ENCODE measurements around the gene MINDY4B.

MINDY4B gene

GRCh38 chr3:150830094-150830681, 75.1 kb downstream of the MINDY4B start:
- POLR2A ChIA-PET, result no interaction called here
- peak; percentile 32 for DNase-seq (ENCODE audit: extremely low spot score)
- TF ChIP-seq, protein P1, sequence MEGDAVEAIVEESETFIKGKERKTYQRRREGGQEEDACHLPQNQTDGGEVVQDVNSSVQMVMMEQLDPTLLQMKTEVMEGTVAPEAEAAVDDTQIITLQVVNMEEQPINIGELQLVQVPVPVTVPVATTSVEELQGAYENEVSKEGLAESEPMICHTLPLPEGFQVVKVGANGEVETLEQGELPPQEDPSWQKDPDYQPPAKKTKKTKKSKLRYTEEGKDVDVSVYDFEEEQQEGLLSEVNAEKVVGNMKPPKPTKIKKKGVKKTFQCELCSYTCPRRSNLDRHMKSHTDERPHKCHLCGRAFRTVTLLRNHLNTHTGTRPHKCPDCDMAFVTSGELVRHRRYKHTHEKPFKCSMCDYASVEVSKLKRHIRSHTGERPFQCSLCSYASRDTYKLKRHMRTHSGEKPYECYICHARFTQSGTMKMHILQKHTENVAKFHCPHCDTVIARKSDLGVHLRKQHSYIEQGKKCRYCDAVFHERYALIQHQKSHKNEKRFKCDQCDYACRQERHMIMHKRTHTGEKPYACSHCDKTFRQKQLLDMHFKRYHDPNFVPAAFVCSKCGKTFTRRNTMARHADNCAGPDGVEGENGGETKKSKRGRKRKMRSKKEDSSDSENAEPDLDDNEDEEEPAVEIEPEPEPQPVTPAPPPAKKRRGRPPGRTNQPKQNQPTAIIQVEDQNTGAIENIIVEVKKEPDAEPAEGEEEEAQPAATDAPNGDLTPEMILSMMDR (IDR thresholded peaks at IDR 0.05; ENCODE audit: control extremely low read depth, extremely low read depth, low read depth, missing control alignments), result no peak
- CTCF ChIA-PET, result interaction anchor here (0.7 to 2.0 kb wide), 5 partner anchors 9 to 108 kb away, joined by 4 to 8 read pairs (median 4); no protein-coding TSS in a partner anchor

GRCh38 chr3:150829408-150829807, 75.8 kb downstream of the MINDY4B start:
- TF ChIP-seq, protein P1 (IDR thresholded peaks at IDR 0.05; ENCODE audit: control extremely low read depth, extremely low read depth, low read depth, missing control alignments), result no peak
- ChIA-PET POLR2A (no interaction called here), CTCF (interaction anchor here (1.7 kb wide), 1 partner anchor 108 kb away, joined by 4 read pairs; no protein-coding TSS in a partner anchor)
- no peak for DNase-seq (ENCODE audit: extremely low spot score)

DNA sequence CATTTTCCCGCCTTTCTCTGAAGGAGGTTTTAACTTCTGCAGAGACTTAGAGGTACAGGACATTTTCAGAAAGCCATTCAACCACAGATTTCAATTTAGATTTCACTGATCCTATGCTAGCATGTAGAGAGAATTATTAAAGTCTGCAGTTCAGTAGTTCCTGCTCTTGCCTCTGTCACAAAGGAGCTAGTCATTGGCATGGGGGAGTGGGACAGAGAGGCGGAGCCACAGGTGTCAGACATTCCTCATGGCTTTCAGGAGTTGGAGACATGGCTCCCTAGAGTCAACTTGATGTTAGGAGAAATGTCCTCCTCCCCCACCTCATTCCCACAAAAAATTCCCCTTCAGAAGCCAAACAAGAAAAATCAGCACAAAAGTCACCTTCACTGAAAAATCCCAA, 76.2 kb downstream of the MINDY4B start:
- ChIA-PET CTCF (interaction anchor here (1.7 kb wide), 1 partner anchor 107 kb away, joined by 4 read pairs; no protein-coding TSS in a partner anchor), POLR2A (no interaction called here)
- TF ChIP-seq, protein P1 (IDR thresholded peaks at IDR 0.05; ENCODE audit: control extremely low read depth, extremely low read depth, low read depth, missing control alignments), result no peak
- DNase-seq (ENCODE audit: extremely low spot score), result no peak

- no peak for DNase-seq (ENCODE audit: extremely low spot score)
- ChIA-PET CTCF (no interaction called here), POLR2A (no interaction called here)
- TF ChIP-seq, protein P1 (IDR thresholded peaks at IDR 0.05; ENCODE audit: control extremely low read depth, extremely low read depth, low read depth, missing control alignments), result no peak
Observed at GRCh38 chr3:150828261-150828660, 77.0 kb downstream of the MINDY4B start.

DNA sequence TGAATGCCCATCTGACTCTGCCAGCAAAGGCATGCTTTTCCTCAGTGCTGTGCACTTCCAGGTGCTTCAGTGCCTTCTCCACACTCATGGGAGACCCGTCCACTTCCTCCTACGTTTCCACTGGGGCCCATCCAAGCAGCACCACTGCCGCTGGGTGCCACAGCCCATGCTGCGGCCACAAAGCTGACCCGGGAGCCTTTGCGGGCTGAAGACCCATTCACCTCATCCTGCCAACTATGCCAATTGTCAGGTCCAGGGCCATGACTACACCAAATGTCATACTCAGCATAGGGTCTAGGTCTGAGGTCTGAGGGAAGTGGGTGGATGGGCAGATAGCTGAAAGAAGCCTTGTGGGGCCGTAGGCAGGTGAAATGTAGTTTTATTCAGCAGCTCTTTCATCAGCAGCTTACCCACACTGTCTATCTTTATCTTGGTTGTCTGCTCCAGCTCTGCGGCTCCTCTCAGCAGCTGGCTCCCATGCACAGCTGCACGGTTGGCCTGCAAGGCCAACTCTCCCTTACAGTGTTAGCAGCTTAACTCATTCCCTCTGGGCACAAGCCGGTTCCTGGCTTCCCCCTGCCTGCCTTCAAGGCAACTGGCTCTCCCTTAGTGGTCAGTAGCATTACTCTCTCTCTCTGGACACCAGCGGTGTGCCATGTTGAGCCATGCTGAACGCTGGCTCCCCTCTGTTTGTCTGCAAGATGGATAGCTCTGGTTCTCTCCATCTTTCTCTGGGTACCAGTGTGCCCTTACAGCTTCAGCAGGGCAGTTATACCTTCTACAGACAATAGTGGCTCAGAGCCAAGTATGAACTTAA, 78.6 kb downstream of the MINDY4B start:
- DNase-seq (ENCODE audit: extremely low spot score), result no peak
- ChIA-PET POLR2A (no interaction called here), CTCF (interaction anchor here (0.8 kb wide), 1 partner anchor 37 kb away, joined by 3 read pairs; no protein-coding TSS in a partner anchor)
- TF ChIP-seq, protein P1 (IDR thresholded peaks at IDR 0.05; ENCODE audit: control extremely low read depth, extremely low read depth, low read depth, missing control alignments), result no peak

DNA sequence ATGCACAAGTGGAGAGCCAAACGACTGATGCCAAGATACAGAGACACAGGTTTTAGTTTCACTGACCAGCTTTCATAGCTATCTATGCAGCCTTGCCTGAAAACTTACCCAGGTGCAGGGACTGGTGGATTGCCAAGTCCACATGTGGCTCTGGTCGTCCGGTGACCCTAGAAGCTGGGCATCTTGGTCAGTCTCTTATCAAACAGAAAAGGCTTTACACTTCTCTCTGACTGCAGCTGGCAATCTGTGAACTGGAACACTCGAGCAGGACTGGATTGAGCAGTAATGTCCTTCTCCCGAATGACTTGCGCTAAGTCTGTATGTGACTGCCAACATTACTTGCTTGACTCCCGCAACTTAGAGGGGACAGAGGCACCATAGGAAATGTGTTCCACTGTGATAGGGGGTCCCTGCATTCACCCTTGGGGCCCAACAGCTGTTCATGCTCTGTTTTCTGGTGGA, 79.3 kb downstream of the MINDY4B start:
- ChIA-PET CTCF (interaction anchor here (0.8 to 1.5 kb wide), 4 partner anchors 10 to 36 kb away, joined by 3 to 6 read pairs (median 3); no protein-coding TSS in a partner anchor), POLR2A (interaction anchor here (1.2 kb wide), 1 partner anchor 63 kb away, joined by 3 read pairs; the partner anchor contains the start of gene SIAH2)
- TF ChIP-seq, protein P1 (IDR thresholded peaks at IDR 0.05; ENCODE audit: control extremely low read depth, extremely low read depth, low read depth, missing control alignments), result no peak
- no peak for DNase-seq (ENCODE audit: extremely low spot score)
